Trophoblast cell (in vitro differentiated cells and primary cell): Measurements from ENCODE around the gene MTHFD1L.

ENCODE experiments used
- DNase-seq, 2 donors: peaks; one replicate each; pipeline ENCODE4 v3.0.0-alpha.2; 2016
- H2AFZ ChIP-seq: 2 replicates; pipeline ENCODE4 v1.6.1; 2013; ENCODE audit warnings: low read length, moderate library complexity, mild to moderate bottlenecking; ENCODE audit not compliant: insufficient read depth, poor library complexity
- H2AK5ac ChIP-seq: 2 replicates; pipeline ENCODE4 v1.6.1; 2013; ENCODE audit warnings: mild to moderate bottlenecking, low read length
- H2BK120ac ChIP-seq: 2 replicates; pipeline ENCODE4 v1.6.1; 2013; ENCODE audit warnings: low read length, mild to moderate bottlenecking, moderate library complexity; ENCODE audit not compliant: insufficient read depth, poor library complexity
- H2BK12ac ChIP-seq: 2 replicates; pipeline ENCODE4 v1.6.1; 2013; ENCODE audit warnings: mild to moderate bottlenecking, low read length, moderate library complexity
- H2BK5ac ChIP-seq: 2 replicates; pipeline ENCODE4 v1.6.1; 2013; ENCODE audit warnings: low read length, low read depth, moderate library complexity, mild to moderate bottlenecking; ENCODE audit not compliant: poor library complexity
- H3K14ac ChIP-seq: 2 replicates; pipeline ENCODE4 v1.6.1; 2013; ENCODE audit warnings: mild to moderate bottlenecking, low read length
- H3K18ac ChIP-seq: 2 replicates; pipeline ENCODE4 v1.6.1; 2013; ENCODE audit warnings: mild to moderate bottlenecking, low read length
- H3K23ac ChIP-seq: 2 replicates; pipeline ENCODE4 v1.6.1; 2013; ENCODE audit warnings: low read length
- H3K27ac ChIP-seq: 2 replicates; pipeline ENCODE4 v1.5.1; 2013; ENCODE audit warnings: low read depth, mild to moderate bottlenecking, inconsistent platforms, low read length, moderate library complexity
- H3K27me3 ChIP-seq: 2 replicates; pipeline ENCODE4 v1.6.1; 2013; ENCODE audit warnings: inconsistent platforms, mild to moderate bottlenecking, low read length, moderate library complexity; ENCODE audit not compliant: insufficient read depth
- H3K36me3 ChIP-seq, 2 experiments: 1 replicate in 1 of 2; 2 replicates in 1 of 2; pipeline ENCODE4 v1.6.1; 2013; ENCODE audit warnings: low read length in 2 of 2, mild to moderate bottlenecking in 2 of 2, moderate library complexity in 1 of 2; ENCODE audit not compliant: insufficient read depth in 2 of 2, control insufficient read depth in 1 of 2
- H3K4ac ChIP-seq: 2 replicates; pipeline ENCODE4 v1.6.1; 2013; ENCODE audit warnings: low read depth, mild to moderate bottlenecking, low read length, moderate library complexity
- H3K4me1 ChIP-seq, 2 experiments: 1 replicate in 1 of 2; 2 replicates in 1 of 2; pipeline ENCODE4 v1.6.1; 2013; ENCODE audit warnings: low read length in 2 of 2, mild to moderate bottlenecking in 2 of 2, moderate library complexity in 1 of 2; ENCODE audit not compliant: insufficient read depth in 2 of 2, control insufficient read depth in 1 of 2
- H3K4me2 ChIP-seq: 2 replicates; pipeline ENCODE4 v1.6.1; 2013; ENCODE audit warnings: inconsistent platforms, mild to moderate bottlenecking, low read length, moderate library complexity
- H3K4me3 ChIP-seq: 2 replicates; pipeline ENCODE4 v1.5.1; 2013; ENCODE audit warnings: mild to moderate bottlenecking, low read depth, low read length, inconsistent platforms
- H3K79me1 ChIP-seq: one replicate; pipeline ENCODE4 v1.6.1; 2013; ENCODE audit warnings: low read length
- H3K79me2 ChIP-seq: 2 replicates; pipeline ENCODE4 v1.6.1; 2013; ENCODE audit warnings: low read length, mild to moderate bottlenecking; ENCODE audit not compliant: control insufficient read depth, insufficient read depth, poor library complexity
- H3K9ac ChIP-seq: 2 replicates; pipeline ENCODE4 v1.6.1; 2013; ENCODE audit warnings: mild to moderate bottlenecking, low read length
- H3K9me3 ChIP-seq: 2 replicates; pipeline ENCODE4 v1.6.1; 2013; ENCODE audit warnings: low read depth, mild to moderate bottlenecking, control low read depth, inconsistent platforms, low read length; ENCODE audit not compliant: insufficient read depth
- H4K12ac ChIP-seq: 2 replicates; pipeline ENCODE4 v1.6.1; 2013; ENCODE audit warnings: low read depth, mild to moderate bottlenecking, low read length, moderate library complexity
- H4K8ac ChIP-seq: 2 replicates; pipeline ENCODE4 v1.6.1; 2013; ENCODE audit warnings: low read depth, mild to moderate bottlenecking, low read length, moderate library complexity
- H4K91ac ChIP-seq: one replicate; pipeline ENCODE4 v1.6.1; 2013; ENCODE audit warnings: low read depth, mild to moderate bottlenecking, low read length, moderate library complexity
- WGBS: extraction: QIAGEN DNeasy Blood & Tissue Kit; methylation state at CpG from one replicate; pipeline ENCODE4 v1.1.7; 2013; ENCODE audit warnings: missing lambda C conversion rate; ENCODE audit not compliant: insufficient read length, insufficient coverage; ENCODE audit errors: extremely low coverage; 5-methylcytosine and 5-hydroxymethylcytosine counted together

Gene MTHFD1L

GRCh38 chr6:150910561-150910960 is 45.1 kb downstream of the MTHFD1L start:
- Histone ChIP-seq H2BK12ac (no peak overlapping the region), H3K4me2 (no peak overlapping the region), H2BK5ac (no peak overlapping the region), H3K27ac (no peak overlapping the region), H3K9ac (no peak overlapping the region), H3K4me1 (no peaks in the 10 kb centered on the region), H3K18ac (no peak overlapping the region), H2BK120ac (no peak overlapping the region), H2AK5ac (no peak overlapping the region), H3K27me3 (no peaks in the 10 kb centered on the region), H2AFZ (no peak overlapping the region), H3K79me1 (no peaks in the 10 kb centered on the region), H3K23ac (no peak overlapping the region), H3K4ac (no peak overlapping the region), H4K91ac (no peak overlapping the region), H4K8ac (no peak overlapping the region), H3K9me3 (no peaks in the 10 kb centered on the region), H4K12ac (no peak overlapping the region), H3K4me3 (no peak overlapping the region), H3K36me3 (peaks cover 10 to 11% of the 10 kb centered on the region in 2 experiments), H3K14ac (no peak overlapping the region), H3K79me2 (no peaks in the 10 kb centered on the region)
- WGBS: no CpG with 5 or more reads among the region's 2 CpGs
- no peak for DNase-seq

GRCh38 chr6:150914372-150914771 is 48.9 kb downstream of the MTHFD1L start:
- Histone ChIP-seq H3K9ac (no peak overlapping the region), H2AFZ (no peak overlapping the region), H2BK5ac (no peak overlapping the region), H3K79me1 (no peaks in the 10 kb centered on the region), H2BK12ac (no peak overlapping the region), H3K36me3 (peaks cover 8 to 11% of the 10 kb centered on the region in 2 experiments), H3K14ac (no peak overlapping the region), H3K4me3 (no peak overlapping the region), H3K27ac (no peak overlapping the region), H4K12ac (no peak overlapping the region), H2AK5ac (no peak overlapping the region), H3K4me1 (no peaks in the 10 kb centered on the region), H3K4ac (no peak overlapping the region), H3K4me2 (no peak overlapping the region), H3K9me3 (no peaks in the 10 kb centered on the region), H3K27me3 (no peaks in the 10 kb centered on the region), H3K79me2 (no peaks in the 10 kb centered on the region), H4K8ac (no peak overlapping the region), H3K18ac (no peak overlapping the region), H4K91ac (no peak overlapping the region), H2BK120ac (no peak overlapping the region), H3K23ac (no peak overlapping the region)
- DNase-seq: no peak
- no CpG with 5 or more reads among the region's 6 CpGs for WGBS

- Histone ChIP-seq H2AK5ac (no peak overlapping the region), H3K23ac (no peak overlapping the region), H3K9ac (no peak overlapping the region), H3K9me3 (no peaks in the 10 kb centered on the region), H3K4me3 (no peak overlapping the region), H4K12ac (no peak overlapping the region), H4K91ac (no peak overlapping the region), H3K79me2 (no peaks in the 10 kb centered on the region), H2BK12ac (no peak overlapping the region), H3K36me3 (peaks cover 8 to 17% of the 10 kb centered on the region in 2 experiments), H3K27ac (no peak overlapping the region), H2AFZ (no peak overlapping the region), H3K4ac (no peak overlapping the region), H2BK5ac (no peak overlapping the region), H3K4me2 (no peak overlapping the region), H3K27me3 (no peaks in the 10 kb centered on the region), H2BK120ac (no peak overlapping the region), H4K8ac (no peak overlapping the region), H3K79me1 (no peaks in the 10 kb centered on the region), H3K4me1 (no peaks in the 10 kb centered on the region), H3K14ac (no peak overlapping the region), H3K18ac (no peak overlapping the region)
- no CpG with 5 or more reads among the region's 6 CpGs for WGBS
- DNase-seq: no peak
Measured at GRCh38 chr6:150915131-150915879, 49.8 kb downstream of the MTHFD1L start.

- Histone ChIP-seq H3K23ac (no peak overlapping the region), H4K91ac (no peak overlapping the region), H2AK5ac (no peak overlapping the region), H3K4me3 (no peak overlapping the region), H3K14ac (no peak overlapping the region), H2BK5ac (no peak overlapping the region), H3K27me3 (no peaks in the 10 kb centered on the region), H3K27ac (no peak overlapping the region), H2BK120ac (no peak overlapping the region), H3K79me2 (no peaks in the 10 kb centered on the region), H2AFZ (no peak overlapping the region), H3K18ac (no peak overlapping the region), H3K4me2 (no peak overlapping the region), H3K79me1 (no peaks in the 10 kb centered on the region), H3K36me3 (peaks cover 9 to 17% of the 10 kb centered on the region in 2 experiments), H3K4me1 (no peaks in the 10 kb centered on the region), H3K4ac (no peak overlapping the region), H3K9ac (no peak overlapping the region), H4K12ac (no peak overlapping the region), H3K9me3 (no peaks in the 10 kb centered on the region), H4K8ac (no peak overlapping the region), H2BK12ac (no peak overlapping the region)
- WGBS: no CpG with 5 or more reads among the region's 7 CpGs
- no peak for DNase-seq
Measured at GRCh38 chr6:150915880-150916265, 50.4 kb downstream of the MTHFD1L start.
